Measurements from ENCODE around the gene CCNF.

CCNF gene

DNA sequence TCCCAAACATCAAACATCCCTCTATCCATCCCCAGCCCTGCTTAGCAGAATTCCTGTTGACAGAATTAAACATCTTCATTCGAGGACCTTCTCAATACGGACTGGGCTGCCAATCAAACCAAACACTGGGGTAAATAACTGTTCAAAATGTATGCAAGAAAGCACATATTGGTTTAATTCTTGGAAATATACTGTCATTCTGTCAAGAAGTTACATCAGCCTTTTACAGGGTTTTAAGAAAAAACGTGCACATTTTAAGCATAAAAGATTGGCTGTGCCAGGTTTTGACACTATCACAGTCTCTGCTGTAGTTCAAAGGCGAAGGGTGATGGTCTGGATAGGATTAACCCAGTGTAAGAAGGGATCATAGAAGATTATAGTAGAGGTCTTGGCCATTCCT, 25.1 kb upstream of the CCNF start:
- Histone ChIP-seq H3K36me3 (ENCODE audit: control insufficient read depth in 1 of 2, insufficient read depth in 2 of 2, low read length in 2 of 2) (no peaks in the 10 kb centered on the region), H3K27me3 (ENCODE audit: low read depth, low read length) (no peaks in the 10 kb centered on the region), H3K9me3 (ENCODE audit: control insufficient read depth in 1 of 2, low read length in 2 of 2) (no peaks in the 10 kb centered on the region), H3K27ac (ENCODE audit: low read length) (no peak overlapping the region), H3K4me1 (ENCODE audit: control insufficient read depth in 1 of 2, insufficient read depth in 2 of 2, low read length in 2 of 2) (no peaks in the 10 kb centered on the region), H3K4me3 (ENCODE audit: low read depth in 1 of 2, low read length in 2 of 2) (no peak overlapping the region)

DNA sequence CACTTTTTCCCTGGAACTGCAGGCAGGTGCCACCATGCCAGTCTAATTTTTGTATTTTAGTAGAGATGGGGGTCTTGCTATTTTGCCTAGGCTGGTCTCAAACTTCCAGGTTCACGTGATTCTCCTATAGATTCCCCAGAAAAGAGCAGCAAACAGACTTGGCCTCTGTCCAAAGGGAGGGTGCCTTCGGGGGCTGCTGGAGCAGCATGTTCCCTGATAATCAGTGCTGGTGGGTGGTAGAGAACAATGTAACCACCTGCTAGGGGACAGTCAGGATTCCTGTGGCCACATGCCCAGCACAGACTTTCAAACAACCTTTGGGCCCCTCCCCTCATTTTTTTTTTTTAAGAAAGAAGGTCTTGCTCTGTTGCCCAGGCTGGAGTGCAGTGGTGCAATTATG, 14.2 kb upstream of the CCNF start:
- H3K9me3 ChIP-seq (ENCODE audit: control insufficient read depth in 1 of 2, low read length in 2 of 2) = no peaks in the 10 kb centered on the region
- H3K4me1 ChIP-seq (ENCODE audit: control insufficient read depth in 1 of 2, insufficient read depth in 2 of 2, low read length in 2 of 2) = no peaks in the 10 kb centered on the region
- no peaks in the 10 kb centered on the region for H3K36me3 ChIP-seq (ENCODE audit: control insufficient read depth in 1 of 2, insufficient read depth in 2 of 2, low read length in 2 of 2)
- H3K4me3 ChIP-seq (ENCODE audit: low read depth in 1 of 2, low read length in 2 of 2) = no peak overlapping the region
- no peaks in the 10 kb centered on the region for H3K27me3 ChIP-seq (ENCODE audit: low read depth, low read length)
- no peak overlapping the region for H3K27ac ChIP-seq (ENCODE audit: low read length)

DNA sequence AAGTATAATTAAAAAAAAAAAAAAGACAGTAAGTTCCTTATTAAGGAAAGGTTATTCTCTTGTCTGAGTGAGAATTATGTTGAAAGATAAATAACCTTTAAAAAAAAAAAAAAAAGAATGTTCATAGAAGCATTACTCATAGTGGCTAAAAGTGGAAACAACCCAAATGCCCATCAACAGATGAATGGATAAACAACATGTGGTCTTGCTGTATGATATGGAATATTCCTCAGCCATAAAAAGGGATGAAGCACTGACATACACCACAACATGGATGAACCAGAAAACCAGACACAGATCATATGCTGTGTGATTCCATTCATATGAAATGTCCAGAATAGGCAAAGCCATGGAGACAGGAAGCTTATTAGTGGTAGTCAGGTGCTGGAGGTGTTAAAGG, 9.2 kb upstream of the CCNF start:
- H3K4me1 ChIP-seq (ENCODE audit: control insufficient read depth in 1 of 2, insufficient read depth in 2 of 2, low read length in 2 of 2) = no peaks in the 10 kb centered on the region
- H3K27ac ChIP-seq (ENCODE audit: low read length) = no peak overlapping the region
- H3K4me3 ChIP-seq (ENCODE audit: low read depth in 1 of 2, low read length in 2 of 2) = no peak overlapping the region
- H3K36me3 ChIP-seq (ENCODE audit: control insufficient read depth in 1 of 2, insufficient read depth in 2 of 2, low read length in 2 of 2) = no peaks in the 10 kb centered on the region
- no peaks in the 10 kb centered on the region for H3K9me3 ChIP-seq (ENCODE audit: control insufficient read depth in 1 of 2, low read length in 2 of 2)
- no peaks in the 10 kb centered on the region for H3K27me3 ChIP-seq (ENCODE audit: low read depth, low read length)

DNA sequence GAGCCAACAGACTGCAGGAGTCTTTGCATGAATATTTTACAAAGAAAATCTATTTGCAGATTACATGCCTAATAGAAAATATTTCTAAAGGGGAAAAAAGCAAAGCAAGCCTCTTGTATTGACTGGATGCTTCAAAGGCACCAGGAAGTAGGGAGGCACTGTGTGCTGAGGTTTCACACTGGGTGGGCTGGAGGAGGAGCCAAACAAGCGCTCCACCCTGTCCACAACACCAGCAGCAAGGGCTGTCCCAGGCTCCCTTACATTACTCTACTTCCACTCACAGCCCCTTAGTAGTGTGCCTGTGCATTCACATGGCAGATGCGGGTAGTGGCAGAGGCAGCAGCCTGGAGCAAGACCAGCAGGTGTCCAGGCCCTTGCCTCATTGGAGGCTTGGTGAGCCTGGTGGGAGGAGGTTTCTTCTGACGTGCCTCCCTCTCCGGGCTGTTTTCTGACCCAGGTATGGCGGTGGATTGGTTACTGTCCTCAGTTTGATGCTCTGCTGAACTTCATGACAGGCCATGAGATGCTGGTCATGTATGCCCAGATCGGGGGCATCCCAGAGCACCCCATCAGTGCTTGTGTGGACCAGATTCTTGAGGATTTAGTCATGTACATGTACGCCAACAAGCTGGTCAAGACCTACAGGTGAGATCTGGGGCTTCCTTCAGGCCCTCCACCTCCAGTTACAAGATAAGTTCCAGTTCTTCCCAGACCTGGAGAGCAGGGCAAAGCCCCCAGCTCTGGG, 7.0 kb upstream of the CCNF start:
- H3K27ac ChIP-seq (ENCODE audit: low read length) = no peak overlapping the region
- no peaks in the 10 kb centered on the region for H3K4me1 ChIP-seq (ENCODE audit: control insufficient read depth in 1 of 2, insufficient read depth in 2 of 2, low read length in 2 of 2)
- H3K9me3 ChIP-seq (ENCODE audit: control insufficient read depth in 1 of 2, low read length in 2 of 2) = no peaks in the 10 kb centered on the region
- no peaks in the 10 kb centered on the region for H3K27me3 ChIP-seq (ENCODE audit: low read depth, low read length)
- no peak overlapping the region for H3K4me3 ChIP-seq (ENCODE audit: low read depth in 1 of 2, low read length in 2 of 2)
- no peaks in the 10 kb centered on the region for H3K36me3 ChIP-seq (ENCODE audit: control insufficient read depth in 1 of 2, insufficient read depth in 2 of 2, low read length in 2 of 2)

DNA sequence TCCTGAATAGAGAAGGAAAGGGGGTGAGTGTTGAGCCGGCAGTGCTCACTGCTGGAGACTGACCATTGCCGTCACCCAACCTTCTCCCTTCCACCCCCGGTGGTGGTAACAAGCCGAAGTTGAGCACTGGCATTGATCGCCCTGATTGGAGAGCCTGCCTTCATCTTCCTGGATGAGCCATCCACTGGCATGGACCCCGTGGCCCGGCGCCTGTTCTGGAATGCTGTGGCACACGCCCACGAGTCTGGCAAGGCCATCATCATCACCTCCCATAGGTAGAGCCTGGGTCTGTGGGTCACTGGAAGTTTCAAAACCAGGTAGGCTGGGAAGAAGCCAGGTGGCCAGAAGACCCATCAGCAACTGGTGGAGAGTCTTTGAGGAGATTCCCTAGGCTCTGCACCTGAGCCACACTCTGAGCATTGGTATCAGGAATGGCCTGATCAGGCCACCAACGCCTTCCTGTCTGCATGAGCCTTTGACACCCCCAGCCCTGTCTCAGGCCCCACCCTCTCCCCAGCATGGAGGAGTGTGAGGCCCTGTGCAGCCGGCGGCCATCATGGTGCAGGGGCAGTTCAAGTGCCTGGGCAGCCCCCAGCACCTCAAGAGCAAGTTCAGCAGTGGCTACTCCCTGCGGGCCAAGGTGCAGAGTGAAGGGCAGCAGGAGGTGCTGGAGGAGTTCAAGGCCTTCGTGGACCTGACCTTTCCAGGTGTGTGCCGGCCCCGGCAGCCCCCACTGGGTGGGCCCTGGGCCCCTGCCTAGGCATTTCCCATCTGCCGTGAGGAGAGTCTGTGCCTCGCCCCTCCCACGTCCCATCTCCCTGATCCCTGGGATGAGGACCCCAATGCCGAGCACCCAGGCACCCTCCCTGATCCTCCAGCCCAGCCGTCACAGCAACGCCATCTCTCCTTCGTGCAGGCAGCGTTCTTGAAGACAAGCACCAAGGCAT, 4.9 kb upstream of the CCNF start:
- Histone ChIP-seq H3K36me3 (ENCODE audit: control insufficient read depth in 1 of 2, insufficient read depth in 2 of 2, low read length in 2 of 2) (no peaks in the 10 kb centered on the region), H3K9me3 (ENCODE audit: control insufficient read depth in 1 of 2, low read length in 2 of 2) (no peaks in the 10 kb centered on the region), H3K27ac (ENCODE audit: low read length) (no peak overlapping the region), H3K27me3 (ENCODE audit: low read depth, low read length) (no peaks in the 10 kb centered on the region), H3K4me1 (ENCODE audit: control insufficient read depth in 1 of 2, insufficient read depth in 2 of 2, low read length in 2 of 2) (no peaks in the 10 kb centered on the region), H3K4me3 (ENCODE audit: low read depth in 1 of 2, low read length in 2 of 2) (no peak overlapping the region)

DNA sequence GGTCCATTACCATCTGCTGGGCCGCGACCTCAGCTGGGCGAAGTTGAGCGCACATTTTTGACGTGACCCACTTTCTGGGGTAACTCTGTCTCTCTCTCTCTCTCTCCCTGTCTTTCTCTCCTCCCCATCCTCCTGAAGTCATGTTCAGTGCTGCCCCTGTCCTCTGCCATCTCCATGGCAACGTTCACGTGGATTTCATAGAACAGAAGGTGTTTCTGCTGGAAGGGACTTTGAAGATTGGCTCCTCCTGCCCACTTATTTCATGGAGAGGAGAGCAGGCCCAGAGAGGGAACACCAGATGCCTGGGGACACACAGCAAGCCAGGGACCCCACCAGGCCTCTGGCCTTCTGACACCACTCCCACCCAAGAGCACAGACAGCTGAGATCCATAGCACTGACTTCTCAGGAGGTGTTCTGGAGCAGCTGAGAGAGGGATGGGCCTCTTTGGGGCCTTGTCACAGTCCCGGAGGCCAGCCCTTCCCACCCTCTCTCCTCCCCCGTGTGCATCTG, 4.2 kb upstream of the CCNF start:
- Histone ChIP-seq H3K4me3 (ENCODE audit: low read depth in 1 of 2, low read length in 2 of 2) (no peak overlapping the region), H3K9me3 (ENCODE audit: control insufficient read depth in 1 of 2, low read length in 2 of 2) (no peaks in the 10 kb centered on the region), H3K27me3 (ENCODE audit: low read depth, low read length) (no peaks in the 10 kb centered on the region), H3K27ac (ENCODE audit: low read length) (no peak overlapping the region), H3K4me1 (ENCODE audit: control insufficient read depth in 1 of 2, insufficient read depth in 2 of 2, low read length in 2 of 2) (peaks cover 1 to 4% of the 10 kb centered on the region in 2 donors), H3K36me3 (ENCODE audit: control insufficient read depth in 1 of 2, insufficient read depth in 2 of 2, low read length in 2 of 2) (no peaks in the 10 kb centered on the region)

DNA sequence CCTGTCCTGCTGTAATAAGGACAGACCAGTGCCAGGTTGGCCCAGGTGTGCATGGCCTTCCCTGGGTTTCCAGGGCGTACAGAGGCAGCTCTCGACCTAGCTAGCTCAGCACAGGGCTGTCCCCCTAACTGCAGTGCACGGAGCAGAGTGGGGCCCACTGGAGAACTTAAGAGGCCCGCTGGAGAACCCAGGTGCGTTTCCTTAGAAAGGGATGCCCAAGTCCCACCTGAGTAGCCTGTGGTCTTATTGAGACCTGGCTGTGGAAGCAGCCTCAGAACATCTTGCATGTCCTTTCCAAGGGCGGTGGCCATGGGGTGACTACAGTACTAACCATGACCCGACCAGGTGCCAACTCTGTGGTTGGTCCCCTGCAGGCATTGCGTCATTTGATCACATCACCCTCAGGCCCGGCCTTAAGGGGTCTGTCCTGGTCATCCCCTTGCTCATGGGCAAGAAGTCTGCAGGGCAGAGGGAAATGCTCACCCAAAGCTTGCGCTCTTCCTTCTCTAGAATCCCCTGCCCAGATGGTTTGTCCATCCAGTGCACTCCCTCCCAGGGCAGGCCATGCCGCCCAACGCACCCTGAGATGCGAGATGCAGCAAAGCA, 3.3 kb upstream of the CCNF start:
- no peaks in the 10 kb centered on the region for H3K9me3 ChIP-seq (ENCODE audit: control insufficient read depth in 1 of 2, low read length in 2 of 2)
- H3K27ac ChIP-seq (ENCODE audit: low read length) = no peak overlapping the region
- H3K36me3 ChIP-seq (ENCODE audit: control insufficient read depth in 1 of 2, insufficient read depth in 2 of 2, low read length in 2 of 2) = no peaks in the 10 kb centered on the region
- H3K27me3 ChIP-seq (ENCODE audit: low read depth, low read length) = no peaks in the 10 kb centered on the region
- no peak overlapping the region for H3K4me3 ChIP-seq (ENCODE audit: low read depth in 1 of 2, low read length in 2 of 2)
- peaks cover 4 to 10% of the 10 kb centered on the region in 2 donors for H3K4me1 ChIP-seq (ENCODE audit: control insufficient read depth in 1 of 2, insufficient read depth in 2 of 2, low read length in 2 of 2)

DNA sequence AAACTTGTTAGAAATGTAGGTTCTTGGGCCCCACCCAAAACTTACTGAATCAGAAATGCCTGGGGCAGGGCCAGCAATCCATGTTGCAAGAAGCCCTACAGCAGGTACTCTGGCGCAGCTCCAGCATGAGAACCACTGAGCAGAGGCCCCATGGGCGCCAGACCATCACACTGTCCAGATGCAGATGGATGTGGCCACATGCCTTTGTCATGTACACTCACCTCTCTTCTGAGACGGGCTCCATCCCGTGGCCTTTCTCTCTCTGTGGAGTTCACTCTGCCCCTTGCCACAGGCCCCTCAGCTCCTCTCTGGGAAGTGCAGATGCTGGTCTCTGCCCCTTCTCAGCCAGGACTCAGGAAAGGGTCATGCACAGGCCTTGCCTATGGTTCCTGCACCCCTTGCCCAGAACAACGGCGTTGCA, 2.3 kb upstream of the CCNF start:
- no peaks in the 10 kb centered on the region for H3K9me3 ChIP-seq (ENCODE audit: control insufficient read depth in 1 of 2, low read length in 2 of 2)

DNA sequence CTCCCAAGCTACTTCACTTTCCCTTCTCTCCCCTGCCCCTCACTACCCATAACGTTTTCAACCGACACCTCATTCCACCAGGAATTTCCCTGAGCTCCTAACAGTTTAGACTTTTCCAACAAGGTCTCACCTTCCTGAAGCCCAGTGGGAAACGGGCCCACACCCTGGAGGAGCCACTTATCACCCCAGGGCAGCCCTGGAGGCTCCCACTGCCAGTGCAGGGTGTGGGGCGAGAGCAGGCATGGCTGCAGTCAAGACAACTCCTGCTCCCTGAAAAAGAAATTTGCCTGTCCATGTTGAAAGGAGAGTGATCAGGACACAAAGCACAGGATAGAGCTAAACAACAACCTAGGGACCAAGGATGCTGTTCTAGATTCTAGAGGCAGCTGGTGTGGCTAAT, 1.7 kb upstream of the CCNF start:
- Histone ChIP-seq H3K4me1 (ENCODE audit: control insufficient read depth in 1 of 2, insufficient read depth in 2 of 2, low read length in 2 of 2) (peaks cover 4 to 10% of the 10 kb centered on the region in 2 donors), H3K27ac (ENCODE audit: low read length) (no peak overlapping the region), H3K9me3 (ENCODE audit: control insufficient read depth in 1 of 2, low read length in 2 of 2) (no peaks in the 10 kb centered on the region), H3K36me3 (ENCODE audit: control insufficient read depth in 1 of 2, insufficient read depth in 2 of 2, low read length in 2 of 2) (no peaks in the 10 kb centered on the region), H3K4me3 (ENCODE audit: low read depth in 1 of 2, low read length in 2 of 2) (no peak overlapping the region), H3K27me3 (ENCODE audit: low read depth, low read length) (no peaks in the 10 kb centered on the region)

More for the DNA sequence above, 2.3 kb upstream of the CCNF start:
- Histone ChIP-seq H3K27ac (ENCODE audit: low read length) (no peak overlapping the region), H3K4me3 (ENCODE audit: low read depth in 1 of 2, low read length in 2 of 2) (no peak overlapping the region), H3K4me1 (ENCODE audit: control insufficient read depth in 1 of 2, insufficient read depth in 2 of 2, low read length in 2 of 2) (peaks cover 4 to 10% of the 10 kb centered on the region in 2 donors), H3K36me3 (ENCODE audit: control insufficient read depth in 1 of 2, insufficient read depth in 2 of 2, low read length in 2 of 2) (no peaks in the 10 kb centered on the region), H3K27me3 (ENCODE audit: low read depth, low read length) (no peaks in the 10 kb centered on the region)

DNA sequence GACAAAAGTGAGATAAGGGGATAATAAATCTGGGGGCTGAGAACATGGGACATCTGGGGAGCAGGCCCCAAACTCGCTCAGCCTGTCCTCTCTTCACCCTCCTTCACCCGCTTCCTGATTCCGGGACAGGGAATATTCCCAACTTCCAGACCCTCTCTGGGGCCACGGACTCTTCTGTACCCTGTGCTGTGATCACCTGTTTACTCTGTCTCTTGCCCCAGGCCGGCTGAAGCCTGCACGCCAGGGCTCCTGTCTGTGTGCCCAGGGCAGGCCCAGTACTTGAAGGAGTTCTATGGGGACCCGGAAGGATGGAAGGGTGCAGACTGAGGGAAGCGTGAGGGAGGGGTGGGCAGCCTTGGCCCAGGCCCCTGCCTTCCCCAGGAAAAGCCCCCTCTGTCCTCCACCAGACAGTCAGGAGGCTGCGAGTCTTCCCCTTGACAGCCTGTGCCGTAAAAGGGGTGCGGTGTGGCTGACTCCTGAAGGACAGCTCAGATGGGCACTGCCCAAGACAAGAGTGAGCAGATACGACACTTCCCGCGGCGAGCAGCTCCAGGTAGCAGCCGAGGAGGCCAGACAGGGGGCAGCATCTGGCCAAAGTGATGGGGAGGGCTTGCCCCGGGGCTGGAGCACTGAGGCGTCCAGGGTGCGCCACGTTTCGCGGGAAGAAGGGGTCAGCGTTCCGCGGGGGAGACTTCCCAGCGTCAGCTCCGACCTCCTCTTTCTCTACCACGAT, 1.0 kb upstream of the CCNF start:
- no peaks in the 10 kb centered on the region for H3K36me3 ChIP-seq (ENCODE audit: control insufficient read depth in 1 of 2, insufficient read depth in 2 of 2, low read length in 2 of 2)
- no peak overlapping the region for H3K27ac ChIP-seq (ENCODE audit: low read length)
- H3K4me1 ChIP-seq (ENCODE audit: control insufficient read depth in 1 of 2, insufficient read depth in 2 of 2, low read length in 2 of 2) = peaks cover 4 to 10% of the 10 kb centered on the region in 2 donors
- peak overlapping the region; percentile 46 to 86 for H3K4me3 ChIP-seq (ENCODE audit: low read depth in 1 of 2, low read length in 2 of 2)
- H3K9me3 ChIP-seq (ENCODE audit: control insufficient read depth in 1 of 2, low read length in 2 of 2) = no peaks in the 10 kb centered on the region
- H3K27me3 ChIP-seq (ENCODE audit: low read depth, low read length) = no peaks in the 10 kb centered on the region

DNA sequence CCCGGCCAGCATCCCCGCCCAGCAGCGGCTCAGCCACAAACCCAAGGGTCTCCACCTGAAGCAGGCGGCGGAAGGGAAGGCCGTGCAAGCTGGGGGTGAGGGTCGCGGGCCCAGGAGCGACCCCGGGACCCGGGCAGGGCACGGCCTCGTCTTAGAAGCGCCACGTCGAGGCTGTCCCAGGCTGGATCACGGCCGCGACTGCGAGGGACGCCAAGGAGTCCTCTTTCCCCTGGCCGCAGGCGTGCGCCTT, 538 bp upstream of the CCNF start:
- H3K36me3 ChIP-seq (ENCODE audit: control insufficient read depth in 1 of 2, insufficient read depth in 2 of 2, low read length in 2 of 2) = no peaks in the 10 kb centered on the region
- H3K27ac ChIP-seq (ENCODE audit: low read length) = no peak overlapping the region
- no peaks in the 10 kb centered on the region for H3K9me3 ChIP-seq (ENCODE audit: control insufficient read depth in 1 of 2, low read length in 2 of 2)
- H3K27me3 ChIP-seq (ENCODE audit: low read depth, low read length) = no peaks in the 10 kb centered on the region
- peaks cover 4 to 10% of the 10 kb centered on the region in 2 donors for H3K4me1 ChIP-seq (ENCODE audit: control insufficient read depth in 1 of 2, insufficient read depth in 2 of 2, low read length in 2 of 2)
- H3K4me3 ChIP-seq (ENCODE audit: low read depth in 1 of 2, low read length in 2 of 2) = peak overlapping the region; percentile 46 to 86
